ENCODE measurements around the gene ZNF625.

GRCh38 chr19:12198136-12198535 lies 41.6 kb upstream of the ZNF625 start:
- TF ChIP-seq RFX5 (IDR thresholded peaks at IDR 0.05; ENCODE audit: low read length) (no peak), CTCF (IDR thresholded peaks at IDR 0.05) (no peak), POLR2AphosphoS5 (IDR thresholded peaks at IDR 0.05; ENCODE audit: low read depth, low read length) (no peak), YY1 (IDR thresholded peaks at IDR 0.05; ENCODE audit: low read depth) (no peak), MAX (IDR thresholded peaks at IDR 0.05; ENCODE audit: low read depth) (no peak), SIN3A (IDR thresholded peaks at IDR 0.05; ENCODE audit: borderline replicate concordance, low read depth, low read length) (no peak), MXI1 (IDR thresholded peaks at IDR 0.05; ENCODE audit: low read depth, low read length) (no peak), REST (IDR thresholded peaks at IDR 0.05; ENCODE audit: low read depth, low read length) (no peak), JUND (IDR thresholded peaks at IDR 0.05) (no peak)

Data from SK-N-SH (cell line).